H7 (cell line): ENCODE results near the gene NFIC. TPM values are rescaled to one million over a fixed set of nuclear protein-coding genes. Genes with fewer than 3 reads are reported as not detected.

Experiments
- DNase-seq: peaks from one replicate; pipeline ENCODE4 v3.0.0; 2012
- H3K27me3 ChIP-seq: 2 replicates; pipeline ENCODE4 v1.6.0; 2011; ENCODE audit warnings: mild to moderate bottlenecking, low read length; ENCODE audit not compliant: control insufficient read depth, insufficient read depth
- H3K36me3 ChIP-seq: replicated peaks from 2 replicates; pipeline ENCODE4 v1.5.1; 2011; ENCODE audit warnings: low read length; ENCODE audit not compliant: control insufficient read depth, insufficient read depth
- H3K4me3 ChIP-seq: 2 replicates; pipeline ENCODE4 v1.5.1; 2011; ENCODE audit warnings: low read depth, mild to moderate bottlenecking, control low read depth, low read length, moderate library complexity; ENCODE audit not compliant: insufficient read depth
- total RNA-seq: library from RNA; depleted of rRNA; stranded (reverse); fragments of >200 nt; shearing (Covaris generic); gene quantifications from 2 replicates; pipeline ENCODE4 v1.2.3, GENCODE V29; 2014

NFIC gene
- total RNA-seq, 1 experiment from 2014 or later: 1.7 TPM

- Histone ChIP-seq H3K27me3 (peaks cover 12% of the 10 kb centered on the region; the same call in 1 of the 2 replicates), H3K4me3 (no peak overlapping the region), H3K36me3 (no peaks in the 10 kb centered on the region)
- peak; percentile 45 for DNase-seq
These were observed 90.6 kb downstream of the NFIC start for GRCh38 chr19:3456925-3457527.

GRCh38 chr19:3457528-3458228 lies 91.3 kb downstream of the NFIC start:
- Histone ChIP-seq H3K4me3 (0 out of 2 replicates have a peak overlapping the region, but pooled peaks have one; percentile 3), H3K36me3 (no peaks in the 10 kb centered on the region), H3K27me3 (peaks cover 18% of the 10 kb centered on the region)
- peak; percentile 87 for DNase-seq

GRCh38 chr19:3458229-3459088 lies 92.1 kb downstream of the NFIC start:
- DNase-seq: peak; percentile 77
- peaks cover 25% of the 10 kb centered on the region for H3K27me3 ChIP-seq
- H3K36me3 ChIP-seq: no peaks in the 10 kb centered on the region
- peak overlapping the region; percentile 33 for H3K4me3 ChIP-seq

GRCh38 chr19:3459089-3459881 lies 92.9 kb downstream of the NFIC start:
- no peaks in the 10 kb centered on the region for H3K36me3 ChIP-seq
- H3K4me3 ChIP-seq: peak overlapping the region; percentile 33
- H3K27me3 ChIP-seq: peaks cover 34% of the 10 kb centered on the region
- DNase-seq: peak; percentile 88

- Histone ChIP-seq H3K36me3 (no peaks in the 10 kb centered on the region), H3K4me3 (no peak overlapping the region), H3K27me3 (peaks cover 39% of the 10 kb centered on the region)
- no peak for DNase-seq
These were observed 93.7 kb downstream of the NFIC start for GRCh38 chr19:3459965-3460582.

- peak; percentile 84 for DNase-seq
- peak overlapping the region; percentile 38 for H3K4me3 ChIP-seq
- no peaks in the 10 kb centered on the region for H3K36me3 ChIP-seq
These were observed 96.8 kb downstream of the NFIC start for GRCh38 chr19:3462991-3463713.

GRCh38 chr19:3463714-3464586 lies 97.6 kb downstream of the NFIC start:
- Histone ChIP-seq H3K36me3 (no peaks in the 10 kb centered on the region), H3K4me3 (peak overlapping the region; percentile 38), H3K27me3 (peaks cover 38% of the 10 kb centered on the region)
- DNase-seq: peak; percentile 92

More at GRCh38 chr19:3462991-3463713, 96.8 kb downstream of the NFIC start:
- peaks cover 38% of the 10 kb centered on the region for H3K27me3 ChIP-seq

GRCh38 chr19:3464587-3465235 lies 98.3 kb downstream of the NFIC start:
- DNase-seq: peak; percentile 88
- Histone ChIP-seq H3K36me3 (no peaks in the 10 kb centered on the region), H3K4me3 (peak overlapping the region; percentile 38), H3K27me3 (peaks cover 39% of the 10 kb centered on the region)

- H3K36me3 ChIP-seq: no peaks in the 10 kb centered on the region
- H3K4me3 ChIP-seq: no peak overlapping the region
- DNase-seq: peak; percentile 84
- H3K27me3 ChIP-seq: peaks cover 38% of the 10 kb centered on the region
These were observed 99.2 kb downstream of the NFIC start for GRCh38 chr19:3465552-3465951.

GRCh38 chr19:3466635-3467034 lies 100.3 kb downstream of the NFIC start:
- peak; percentile 32 for DNase-seq
- H3K4me3 ChIP-seq: no peak overlapping the region
- H3K36me3 ChIP-seq: no peaks in the 10 kb centered on the region
- peaks cover 36% of the 10 kb centered on the region for H3K27me3 ChIP-seq

GRCh38 chr19:3467437-3468198 lies 101.2 kb downstream of the NFIC start:
- peaks cover 31% of the 10 kb centered on the region for H3K27me3 ChIP-seq
- H3K4me3 ChIP-seq: no peak overlapping the region
- no peaks in the 10 kb centered on the region for H3K36me3 ChIP-seq
- DNase-seq: peak; percentile 22

GRCh38 chr19:3468211-3468610 lies 101.8 kb downstream of the NFIC start:
- peak; percentile 17 for DNase-seq
- Histone ChIP-seq H3K36me3 (no peaks in the 10 kb centered on the region), H3K4me3 (no peak overlapping the region), H3K27me3 (peaks cover 25% of the 10 kb centered on the region)
